Esophagus mucosa (tissue), 1 donor: ENCODE results near the gene AMPH. TPM values are rescaled to one million over a fixed set of nuclear protein-coding genes. Genes with fewer than 3 reads are reported as not detected.
"Not testable (repeated sequence)": the region's sequence is repeated elsewhere in the genome, so short reads cannot be mapped to it uniquely, and the experiment has no call there.

ENCODE experiments used
- ATAC-seq: fragments of 200-7000 bp; cut with Tn5 transposase; one replicate; pipeline ENCODE4 v1.9.1; 2020
- total RNA-seq: library from RNA; stranded (reverse); gene quantifications from one replicate; pipeline ENCODE4 v1.2.4, GENCODE V29; 2023
- donor health status: DM: yes; HTN: yes; CAD: no.

Gene AMPH
- total RNA-seq, 1 donor from 2014 or later = 0.16 TPM

- ATAC-seq = not testable (repeated sequence)
These were observed 281.9 kb downstream of the AMPH start for GRCh38 chr7:38349126-38349795.

DNA sequence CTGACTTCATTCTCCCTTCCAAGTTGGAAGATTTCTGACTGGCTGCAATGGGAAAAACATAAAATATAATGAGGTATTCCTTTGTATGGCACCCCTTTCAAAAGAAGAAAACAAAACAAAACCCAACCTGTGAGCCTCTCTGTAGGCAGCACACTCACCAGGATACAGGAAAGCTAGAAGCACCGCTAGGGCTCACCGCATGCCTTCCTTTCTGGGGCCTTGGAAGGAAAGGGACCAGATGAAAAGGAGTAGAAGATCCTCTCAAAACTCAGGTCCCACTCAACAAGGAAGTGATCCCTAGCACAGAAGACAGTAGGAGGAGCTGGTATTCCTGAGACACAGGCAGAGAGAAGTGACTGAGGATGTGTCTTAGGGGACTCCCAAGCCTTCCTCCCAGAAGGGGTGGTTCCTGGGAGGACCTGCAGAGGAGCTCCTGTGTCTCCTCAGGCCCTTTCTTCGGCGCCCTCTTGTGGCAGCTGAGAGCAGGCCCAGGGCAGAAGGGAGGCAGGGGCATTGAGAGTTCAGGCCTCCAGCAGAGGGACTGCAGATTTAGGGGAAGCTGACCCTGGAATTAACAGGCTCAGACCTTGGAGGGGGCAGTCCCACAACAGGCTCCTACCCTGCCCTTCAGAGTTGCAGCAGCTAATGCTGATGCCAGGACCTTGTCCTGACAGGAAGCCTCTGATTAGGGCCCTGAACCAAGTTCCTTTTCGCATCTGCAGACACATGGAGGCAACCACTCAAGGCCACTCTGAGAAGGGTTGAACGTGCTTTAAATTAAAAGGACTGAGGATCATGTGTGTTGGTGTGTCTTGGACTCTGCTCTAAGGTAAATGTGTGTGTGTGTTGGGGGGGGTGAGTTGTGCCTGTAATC lies 285.6 kb downstream of the AMPH start:
- ATAC-seq = peak; percentile 43

GRCh38 chr7:38344741-38345140 lies 286.4 kb downstream of the AMPH start:
- ATAC-seq = not testable (repeated sequence)

GRCh38 chr7:38342135-38342534 lies 289.0 kb downstream of the AMPH start:
- not testable (repeated sequence) for ATAC-seq

GRCh38 chr7:38341172-38341705 lies 289.9 kb downstream of the AMPH start:
- ATAC-seq = peak; percentile 59

- ATAC-seq = no peak
These were observed 291.0 kb downstream of the AMPH start for GRCh38 chr7:38339953-38340819.

DNA sequence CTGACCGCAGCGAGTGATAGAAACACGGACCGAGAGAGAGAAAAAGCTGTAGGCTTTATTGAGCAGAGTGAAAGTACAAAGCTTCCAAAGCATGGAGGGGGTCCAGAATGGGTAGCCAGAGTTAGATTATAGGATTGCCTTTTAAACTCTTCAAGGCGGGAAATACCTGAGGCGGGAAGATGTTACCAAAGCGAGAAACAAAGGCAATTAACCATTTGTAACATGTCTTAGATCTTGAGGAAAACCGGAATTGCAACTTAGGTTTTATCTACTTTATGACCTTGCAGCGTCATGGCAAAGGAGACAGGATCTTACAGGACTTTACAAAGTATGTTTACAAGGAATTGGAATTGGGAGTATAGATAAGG lies 295.0 kb downstream of the AMPH start:
- not testable (repeated sequence) for ATAC-seq

GRCh38 chr7:38335492-38336147 lies 295.6 kb downstream of the AMPH start:
- ATAC-seq = peak; percentile 89

GRCh38 chr7:38335128-38335491 lies 296.1 kb downstream of the AMPH start:
- no peak for ATAC-seq

DNA sequence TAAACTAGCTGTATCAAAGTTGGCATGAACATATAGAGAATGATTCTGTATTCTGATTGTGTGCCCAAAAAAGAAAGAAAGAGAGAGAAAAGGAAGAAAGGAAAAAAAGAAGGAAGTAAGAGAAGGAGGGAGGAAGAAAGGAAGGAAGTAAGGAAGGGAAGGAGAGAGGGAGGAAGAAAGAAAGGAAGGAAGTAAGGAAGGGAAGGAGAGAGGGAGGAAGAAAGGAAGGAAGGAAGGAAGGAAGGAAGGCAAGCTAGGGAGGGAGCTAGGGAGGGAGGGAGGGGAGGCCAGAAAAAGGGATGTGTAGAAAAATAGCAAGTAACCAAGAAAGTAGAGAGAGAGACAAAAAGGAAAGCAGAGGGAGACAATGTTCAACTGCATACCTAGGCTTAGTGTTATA lies 297.0 kb downstream of the AMPH start:
- ATAC-seq = no peak
